C4-2B (cell line): ENCODE measurements around the gene PRCD.
"Not testable (repeated sequence)": the region's sequence is repeated elsewhere in the genome, so short reads cannot be mapped to it uniquely, and the experiment has no call there.

Source experiments
- H3K27ac ChIP-seq: fragments of 450-650 bp; 2 replicates; pipeline ENCODE4 v1.5.1; 2017
- ZFX ChIP-seq: fragments of 450-650 bp; IDR thresholded peaks from 2 replicates; pipeline ENCODE4 v1.6.1; 2017
- TF ChIP-seq, protein P1 (sequence below): fragments of 450-650 bp; conservative IDR thresholded peaks from 2 replicates; pipeline ENCODE4 v1.5.1; 2017; ENCODE audit warnings: mild to moderate bottlenecking

Gene PRCD

DNA sequence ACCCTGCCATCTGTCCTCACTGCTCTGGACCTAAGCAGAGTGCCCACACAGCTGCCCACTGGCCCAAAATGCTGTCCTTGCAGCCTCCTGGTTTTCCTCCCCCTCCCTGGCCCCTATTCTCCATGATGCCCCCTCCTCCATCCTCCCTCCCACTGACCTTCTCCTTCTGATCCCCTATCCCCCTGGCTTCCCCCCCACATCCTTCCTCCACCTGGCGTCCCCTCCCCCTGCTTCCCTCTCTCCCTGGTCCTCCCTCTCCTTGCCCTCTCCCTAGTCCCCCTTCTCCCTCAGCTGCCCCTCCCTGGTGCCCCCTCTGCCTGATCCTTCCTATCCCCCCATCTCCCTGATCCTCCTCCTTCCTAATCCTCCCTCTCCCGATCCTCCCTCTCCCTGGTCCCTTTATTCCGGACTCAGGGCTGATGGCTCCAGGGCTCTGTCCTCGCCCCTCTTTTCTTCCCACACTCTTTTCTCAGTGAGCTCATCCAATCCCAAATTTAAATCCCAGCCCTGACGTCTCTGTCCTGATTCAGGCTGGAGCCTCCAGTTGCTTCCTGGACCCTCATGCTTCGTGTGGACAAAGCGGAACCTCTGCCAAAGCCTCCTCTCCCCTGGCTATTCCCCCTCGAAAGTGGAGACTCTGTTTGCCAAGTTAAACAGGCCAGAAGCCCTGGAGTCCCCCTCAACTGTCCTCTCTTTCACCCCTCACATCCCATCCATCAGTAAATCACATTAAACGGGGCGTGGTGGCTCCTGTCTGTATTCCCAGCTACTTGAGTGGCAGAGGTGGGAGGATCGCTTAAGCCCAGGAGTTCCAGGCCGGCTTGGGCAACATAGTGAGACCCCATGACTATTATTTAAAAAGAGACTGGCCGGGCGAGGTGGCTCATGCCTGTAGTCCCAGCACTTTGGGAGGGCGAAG is 20.5 kb upstream of the PRCD start:
- no peak overlapping the region for H3K27ac ChIP-seq
- TF ChIP-seq, protein P1, sequence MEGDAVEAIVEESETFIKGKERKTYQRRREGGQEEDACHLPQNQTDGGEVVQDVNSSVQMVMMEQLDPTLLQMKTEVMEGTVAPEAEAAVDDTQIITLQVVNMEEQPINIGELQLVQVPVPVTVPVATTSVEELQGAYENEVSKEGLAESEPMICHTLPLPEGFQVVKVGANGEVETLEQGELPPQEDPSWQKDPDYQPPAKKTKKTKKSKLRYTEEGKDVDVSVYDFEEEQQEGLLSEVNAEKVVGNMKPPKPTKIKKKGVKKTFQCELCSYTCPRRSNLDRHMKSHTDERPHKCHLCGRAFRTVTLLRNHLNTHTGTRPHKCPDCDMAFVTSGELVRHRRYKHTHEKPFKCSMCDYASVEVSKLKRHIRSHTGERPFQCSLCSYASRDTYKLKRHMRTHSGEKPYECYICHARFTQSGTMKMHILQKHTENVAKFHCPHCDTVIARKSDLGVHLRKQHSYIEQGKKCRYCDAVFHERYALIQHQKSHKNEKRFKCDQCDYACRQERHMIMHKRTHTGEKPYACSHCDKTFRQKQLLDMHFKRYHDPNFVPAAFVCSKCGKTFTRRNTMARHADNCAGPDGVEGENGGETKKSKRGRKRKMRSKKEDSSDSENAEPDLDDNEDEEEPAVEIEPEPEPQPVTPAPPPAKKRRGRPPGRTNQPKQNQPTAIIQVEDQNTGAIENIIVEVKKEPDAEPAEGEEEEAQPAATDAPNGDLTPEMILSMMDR = no peak
- TF ChIP-seq ZFX = no peak

DNA sequence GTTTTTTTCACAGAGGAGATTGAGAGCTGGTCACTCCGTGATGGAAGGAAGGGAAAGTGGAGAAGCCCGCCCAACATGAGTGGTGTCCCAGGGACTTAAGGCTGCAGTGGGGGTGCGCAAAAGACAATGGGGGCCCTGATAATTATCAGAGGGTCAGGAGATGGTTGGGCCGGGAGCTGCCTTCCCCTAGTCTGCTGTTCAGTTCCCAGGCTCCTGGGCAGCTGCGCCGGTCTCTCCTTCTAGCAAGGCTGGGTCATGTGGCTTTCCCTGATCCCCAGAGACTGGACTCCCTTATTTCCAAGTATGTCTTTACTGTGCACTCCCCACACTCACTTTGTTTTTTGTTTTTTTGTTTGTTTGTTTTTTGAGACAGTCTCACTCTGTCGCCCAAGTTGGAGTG is 18.6 kb upstream of the PRCD start:
- TF ChIP-seq ZFX = no peak
- H3K27ac ChIP-seq = no peak overlapping the region

DNA sequence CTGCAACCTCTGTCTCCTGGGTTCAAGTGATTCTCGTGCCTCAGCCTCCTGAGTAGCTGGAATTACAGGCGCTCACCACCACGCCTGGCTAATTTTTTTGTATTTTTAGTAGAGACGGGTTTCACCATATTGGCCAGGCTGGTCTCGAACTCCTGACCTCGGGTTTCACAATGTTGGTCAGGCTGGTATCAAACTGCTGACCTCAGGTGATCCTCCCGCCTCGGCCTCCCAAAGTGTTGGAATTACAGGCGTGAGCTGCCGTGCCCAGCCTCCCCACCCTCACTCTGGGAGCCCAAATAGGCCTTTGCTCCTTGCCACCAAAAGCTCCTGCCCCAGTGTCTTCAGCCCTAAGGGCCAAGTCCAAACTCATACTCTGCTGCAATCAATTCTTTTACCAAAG is 18.2 kb upstream of the PRCD start:
- not testable (repeated sequence) for H3K27ac ChIP-seq

DNA sequence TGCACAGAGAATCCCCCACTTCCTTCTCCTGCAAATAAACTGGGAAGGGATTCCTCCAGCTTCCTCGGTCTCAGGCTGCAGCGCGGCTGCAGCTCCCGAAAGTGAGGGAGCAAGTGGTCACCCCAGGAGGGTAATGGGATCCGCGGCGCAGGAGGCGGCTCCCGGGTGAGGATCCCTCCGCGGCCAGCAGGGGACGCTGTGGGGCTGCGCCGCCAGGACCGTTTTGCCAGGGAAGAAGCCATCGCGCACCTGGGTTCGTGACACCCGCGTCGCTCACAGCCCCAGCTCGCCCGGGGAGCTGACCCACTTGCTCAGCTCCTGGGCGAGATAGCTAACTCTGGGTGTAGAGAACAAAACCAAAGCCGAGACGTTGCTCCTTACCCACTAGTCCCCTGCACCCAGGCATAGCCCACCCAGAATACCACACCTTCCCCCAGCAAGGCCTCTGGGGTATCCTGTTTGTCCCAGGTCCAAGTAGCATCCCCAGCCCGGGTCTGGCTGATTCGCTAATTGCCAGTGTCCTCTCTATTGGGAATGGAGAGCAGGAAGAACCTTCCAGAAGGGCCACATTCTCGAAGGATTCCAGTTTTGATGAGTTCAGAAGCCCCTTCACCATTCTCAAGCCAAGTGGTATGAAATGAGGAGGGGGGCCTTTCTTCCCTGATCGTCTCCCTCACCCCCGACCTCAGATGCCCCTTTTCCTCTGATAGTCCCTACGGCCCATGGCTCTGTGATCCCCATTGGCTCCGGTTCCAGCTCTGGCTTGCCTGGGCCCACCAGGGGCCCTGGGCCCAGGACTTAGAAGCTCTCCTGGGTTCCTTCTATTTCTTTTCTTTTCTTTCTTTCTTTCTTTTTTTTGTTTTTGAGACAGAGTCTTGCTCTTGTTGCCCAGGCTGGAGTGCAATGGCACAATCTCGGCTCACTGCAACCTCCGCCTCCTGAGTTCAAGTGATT is 16.5 kb upstream of the PRCD start:
- no peak overlapping the region for H3K27ac ChIP-seq
- TF ChIP-seq ZFX = no peak
- TF ChIP-seq, protein P1 = peak; percentile 100

DNA sequence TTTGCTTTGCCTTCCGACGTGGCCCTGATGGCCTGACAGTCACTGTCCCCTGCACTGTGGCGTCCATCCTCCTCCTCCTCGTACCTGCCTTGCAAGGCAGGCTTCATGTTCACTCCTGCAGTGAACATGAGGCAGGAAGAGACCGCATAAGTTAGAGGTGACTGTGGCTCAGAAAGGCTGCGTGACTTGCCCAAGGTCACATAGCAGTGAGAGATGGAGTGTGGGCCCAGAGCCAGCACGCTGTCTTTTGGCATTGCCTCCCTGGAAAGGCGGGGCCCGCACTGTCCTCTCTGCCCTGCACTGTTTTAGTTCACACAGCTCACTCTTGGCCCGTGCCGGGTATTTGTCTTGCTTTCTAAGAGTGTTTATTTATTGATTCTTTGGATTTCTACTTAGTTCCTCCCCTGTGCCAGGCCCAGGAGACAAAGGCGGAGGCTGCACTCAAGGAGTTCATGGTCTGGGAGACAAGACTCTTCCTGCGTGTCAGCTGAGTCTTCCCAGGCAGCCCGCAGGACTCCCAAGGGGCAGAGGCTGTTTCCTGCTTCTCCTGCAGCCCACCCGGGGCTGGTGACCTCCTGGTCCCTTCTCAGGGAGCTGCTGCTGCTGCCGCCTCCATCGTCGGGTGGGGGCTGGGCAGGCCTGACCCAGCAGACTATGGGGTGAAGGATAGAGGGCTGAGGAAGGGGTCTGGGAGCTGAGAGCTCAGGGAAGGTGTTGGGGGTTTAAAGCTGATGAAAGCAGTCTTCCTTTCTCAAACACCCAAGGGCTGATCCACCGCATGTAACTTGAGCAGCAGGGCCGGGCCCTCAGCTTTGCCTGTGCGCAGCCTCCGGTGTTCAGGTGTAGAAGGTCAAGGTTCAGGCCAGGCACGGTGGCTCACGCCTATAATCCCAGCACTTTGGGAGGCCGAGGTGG is 15.0 kb upstream of the PRCD start:
- TF ChIP-seq, protein P1 = no peak
- no peak for TF ChIP-seq ZFX
- H3K27ac ChIP-seq = peak overlapping the region; percentile 46

DNA sequence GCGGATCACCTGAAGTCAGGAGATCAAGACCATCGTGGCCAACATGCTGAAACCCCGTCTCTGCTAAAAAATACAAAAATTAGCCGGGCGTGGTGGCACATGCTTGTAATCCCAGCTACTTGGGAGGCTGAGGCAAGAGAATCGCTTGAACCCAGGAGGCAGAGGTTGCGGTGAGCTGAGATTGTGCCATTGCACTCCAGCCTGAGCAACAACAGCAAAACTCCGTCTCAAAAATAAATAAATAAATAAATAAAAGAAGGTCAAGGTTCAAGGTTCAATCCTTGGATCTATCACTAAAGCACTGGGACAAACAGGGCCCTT is 14.4 kb upstream of the PRCD start:
- H3K27ac ChIP-seq = peak overlapping the region; percentile 46

DNA sequence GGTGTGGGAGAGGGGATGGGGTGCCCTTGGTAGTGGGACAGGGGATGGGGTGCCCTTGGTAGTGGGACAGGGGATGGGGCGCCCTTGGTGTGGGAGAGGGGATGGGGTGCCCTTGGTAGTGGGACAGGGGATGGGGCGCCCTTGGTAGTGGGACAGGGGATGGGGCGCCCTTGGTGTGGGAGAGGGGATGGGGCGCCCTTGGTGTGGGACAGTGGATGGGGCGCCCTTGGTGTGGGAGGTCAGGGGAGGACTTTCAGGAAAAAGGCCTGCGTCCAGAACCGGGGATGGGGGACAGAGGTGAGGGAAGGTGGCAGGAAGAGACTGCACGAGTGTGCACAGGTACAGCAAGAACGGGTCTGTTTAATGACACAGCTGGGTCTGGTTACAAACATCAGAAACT is 12.8 kb upstream of the PRCD start:
- not testable (repeated sequence) for H3K27ac ChIP-seq

DNA sequence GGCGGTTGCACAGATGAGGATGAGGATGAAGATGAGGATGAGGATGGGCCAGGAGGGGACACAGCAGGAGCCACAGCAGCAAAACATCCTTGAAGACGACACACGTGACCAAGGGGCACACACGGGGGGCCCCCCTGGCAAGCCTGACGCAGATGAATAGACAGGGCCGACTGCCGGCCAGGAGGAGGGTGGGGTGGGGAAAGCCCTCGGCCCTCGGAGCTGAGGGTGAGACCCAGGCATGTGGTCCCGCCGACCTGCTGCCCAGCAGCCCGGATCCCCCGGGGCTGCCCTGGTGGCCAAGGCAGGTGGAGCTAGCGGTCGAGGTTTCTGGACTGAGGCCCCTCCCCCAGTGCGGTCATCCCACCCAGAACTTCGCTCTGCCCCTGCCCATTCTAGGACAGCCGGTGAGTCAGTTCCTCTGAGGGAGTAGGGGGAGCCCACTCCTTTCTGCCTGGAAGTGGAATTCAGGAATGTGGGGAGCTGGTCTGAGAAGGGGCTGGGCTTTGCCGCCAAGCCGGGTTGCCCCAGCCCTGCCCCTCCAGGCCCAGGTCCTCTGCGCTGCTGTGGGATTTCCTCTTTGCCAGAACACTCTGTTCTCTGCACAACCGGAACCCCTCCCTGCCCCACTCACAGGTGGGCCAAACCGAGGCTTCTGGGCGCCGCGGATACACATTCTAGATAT is 12.3 kb upstream of the PRCD start:
- H3K27ac ChIP-seq = no peak overlapping the region
- TF ChIP-seq, protein P1 = no peak
- TF ChIP-seq ZFX = no peak

DNA sequence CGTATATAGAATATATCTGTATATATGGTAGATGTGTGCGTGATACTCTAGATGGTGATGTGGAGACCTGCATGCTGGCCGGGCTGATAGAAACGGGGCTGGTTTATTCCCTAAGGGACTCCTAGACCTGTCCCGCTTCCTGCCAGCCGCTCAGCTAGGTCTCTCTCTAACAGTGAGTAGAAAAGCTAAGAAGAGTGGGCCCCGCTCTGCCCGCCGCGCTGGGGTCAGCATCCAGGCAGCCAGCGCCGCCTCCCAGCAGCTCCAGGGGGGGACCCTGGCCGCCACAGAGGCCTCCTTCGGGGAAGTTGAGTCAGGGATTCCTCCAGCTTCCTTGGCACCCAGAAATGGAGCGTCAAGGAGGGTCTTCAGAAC is 11.7 kb upstream of the PRCD start:
- TF ChIP-seq, protein P1 = no peak
- no peak for TF ChIP-seq ZFX
- no peak overlapping the region for H3K27ac ChIP-seq
